GM23338 (cell line): ENCODE data around the gene SLU7.

Experiments used
- EZH2phosphoT487 ChIP-seq: fragments of 200-600 bp; sonication (generic); IDR thresholded peaks from one replicate; pipeline ENCODE4 v1.8.1; 2018; ENCODE audit warnings: antibody characterized with exemption; ENCODE audit not compliant: unreplicated experiment
- STAT1 ChIP-seq: IDR thresholded peaks from one replicate; pipeline ENCODE4 v1.6.1; 2016; ENCODE audit warnings: antibody characterized with exemption; ENCODE audit not compliant: unreplicated experiment
- TF ChIP-seq, protein P1 (sequence below), 2 experiments: fragments of 200-600 bp in 1 of 2; sonication (generic) in 1 of 2; conservative IDR thresholded peaks; 2 replicates each; pipeline versions ENCODE4 v1.5.1 to v1.6.1; 2016 to 2017; ENCODE audit warnings: antibody characterized with exemption in 2 of 2, low read depth in 2 of 2, mild to moderate bottlenecking in 2 of 2, moderate library complexity in 1 of 2

DNA sequence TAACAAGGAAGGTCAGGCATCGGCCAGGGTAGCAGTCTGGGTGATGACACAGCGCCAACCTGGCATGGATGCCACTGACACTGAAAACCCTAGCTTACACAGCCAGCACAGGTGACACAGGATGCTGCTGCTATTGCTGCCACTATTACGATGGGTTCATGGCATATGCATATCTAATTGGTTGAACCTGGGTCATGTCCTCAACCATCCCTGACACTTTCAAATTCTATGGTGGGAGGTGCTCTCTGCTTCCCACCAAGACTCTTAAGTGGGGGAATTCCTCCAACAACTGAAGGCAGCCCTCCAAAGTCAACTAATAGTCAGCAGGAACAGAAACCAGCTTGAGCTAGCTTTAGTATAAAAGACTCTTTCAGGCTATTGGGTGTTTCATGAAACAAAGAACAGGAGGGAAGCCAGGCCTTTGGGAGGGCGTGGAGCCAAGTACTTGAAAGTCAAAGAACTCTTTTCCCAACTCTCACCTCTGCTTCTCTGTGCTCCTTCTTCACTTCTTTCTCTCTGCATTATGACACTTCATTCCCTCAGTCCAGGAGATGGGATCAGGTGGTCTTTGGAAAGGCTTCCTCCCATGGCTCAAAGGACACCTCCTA lies 24.0 kb upstream of the SLU7 start:
- no peak for TF ChIP-seq EZH2phosphoT487
- TF ChIP-seq, protein P1, sequence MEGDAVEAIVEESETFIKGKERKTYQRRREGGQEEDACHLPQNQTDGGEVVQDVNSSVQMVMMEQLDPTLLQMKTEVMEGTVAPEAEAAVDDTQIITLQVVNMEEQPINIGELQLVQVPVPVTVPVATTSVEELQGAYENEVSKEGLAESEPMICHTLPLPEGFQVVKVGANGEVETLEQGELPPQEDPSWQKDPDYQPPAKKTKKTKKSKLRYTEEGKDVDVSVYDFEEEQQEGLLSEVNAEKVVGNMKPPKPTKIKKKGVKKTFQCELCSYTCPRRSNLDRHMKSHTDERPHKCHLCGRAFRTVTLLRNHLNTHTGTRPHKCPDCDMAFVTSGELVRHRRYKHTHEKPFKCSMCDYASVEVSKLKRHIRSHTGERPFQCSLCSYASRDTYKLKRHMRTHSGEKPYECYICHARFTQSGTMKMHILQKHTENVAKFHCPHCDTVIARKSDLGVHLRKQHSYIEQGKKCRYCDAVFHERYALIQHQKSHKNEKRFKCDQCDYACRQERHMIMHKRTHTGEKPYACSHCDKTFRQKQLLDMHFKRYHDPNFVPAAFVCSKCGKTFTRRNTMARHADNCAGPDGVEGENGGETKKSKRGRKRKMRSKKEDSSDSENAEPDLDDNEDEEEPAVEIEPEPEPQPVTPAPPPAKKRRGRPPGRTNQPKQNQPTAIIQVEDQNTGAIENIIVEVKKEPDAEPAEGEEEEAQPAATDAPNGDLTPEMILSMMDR (conservative IDR thresholded peaks at IDR 0.05; ENCODE audit: low read depth in 2 of 2), result no peak
- no peak for TF ChIP-seq STAT1
